Frontal cortex (tissue), 4 donors: ENCODE data around the gene ST6GALNAC4. TPM values are rescaled to one million over a fixed set of nuclear protein-coding genes. Genes with fewer than 3 reads are reported as not detected.
"Not testable (repeated sequence)": the region's sequence is repeated elsewhere in the genome, so short reads cannot be mapped to it uniquely, and the experiment has no call there.

ENCODE experiments used
- DNase-seq, 2 donors: peaks; one replicate each; pipeline ENCODE4 v3.0.0; 2012; ENCODE audit warnings: low spot score in 2 of 2
- FAIRE-seq: peaks from 2 replicates; lab custom pipeline; 2012; peaks lifted over from hg19 to GRCh38; lab: Jason Lieb, UNC
- total RNA-seq: library from RNA; depleted of rRNA; stranded (reverse); fragments of >200 nt; gene quantifications from one replicate; pipeline ENCODE4 v1.2.3, GENCODE V29; 2014
- donor health status: control.
- donor health status: control.
- donor health status: control.

ST6GALNAC4 gene
- total RNA-seq, 1 donor from 2014 or later: 6.5 TPM

GRCh38 chr9:127896395-127897192, 20.2 kb downstream of the ST6GALNAC4 start:
- DNase-seq: no peak
- no peak for FAIRE-seq

GRCh38 chr9:127895811-127896210, 21.0 kb downstream of the ST6GALNAC4 start:
- no peak for FAIRE-seq
- DNase-seq: no peak

- no peak for DNase-seq
- no peak for FAIRE-seq
Measured at GRCh38 chr9:127893392-127893791, 23.4 kb downstream of the ST6GALNAC4 start.

- DNase-seq: no peak
- no peak for FAIRE-seq
Measured at GRCh38 chr9:127892831-127893230, 24.0 kb downstream of the ST6GALNAC4 start.

GRCh38 chr9:127890053-127890452, 26.8 kb downstream of the ST6GALNAC4 start:
- DNase-seq: no peak
- no peak for FAIRE-seq

GRCh38 chr9:127887792-127888191, 29.0 kb downstream of the ST6GALNAC4 start:
- no peak for FAIRE-seq
- DNase-seq: no peak

- no peak for FAIRE-seq
- DNase-seq: no peak
Measured at GRCh38 chr9:127886401-127886972, 30.4 kb downstream of the ST6GALNAC4 start.

GRCh38 chr9:127885508-127886281, 31.1 kb downstream of the ST6GALNAC4 start:
- FAIRE-seq: no peak
- no peak for DNase-seq

- FAIRE-seq (no peak), DNase-seq (no peak)
Measured at GRCh38 chr9:127884976-127885490, 31.8 kb downstream of the ST6GALNAC4 start.

GRCh38 chr9:127884427-127884911, 32.4 kb downstream of the ST6GALNAC4 start:
- DNase-seq (no peak), FAIRE-seq (no peak)

- no peak for FAIRE-seq
Measured at GRCh38 chr9:127883959-127884358, 32.9 kb downstream of the ST6GALNAC4 start.

GRCh38 chr9:127881715-127882114, 35.1 kb downstream of the ST6GALNAC4 start:
- not testable (repeated sequence) for DNase-seq, FAIRE-seq

More at GRCh38 chr9:127883959-127884358, 32.9 kb downstream of the ST6GALNAC4 start:
- no peak for DNase-seq

- FAIRE-seq: no peak
- DNase-seq: no peak
Measured at GRCh38 chr9:127880143-127880542, 36.7 kb downstream of the ST6GALNAC4 start.

GRCh38 chr9:127878652-127879390, 38.0 kb downstream of the ST6GALNAC4 start:
- DNase-seq (no peak), FAIRE-seq (no peak)

GRCh38 chr9:127878001-127878651, 38.7 kb downstream of the ST6GALNAC4 start:
- DNase-seq (no peak), FAIRE-seq (no peak)

GRCh38 chr9:127877566-127877998, 39.3 kb downstream of the ST6GALNAC4 start, which contains the start of gene AK1:
TSS of gene AK1 (minus strand) at chr9:127877675. CDS start at chr9:127874617, 3,058 bp downstream.
- FAIRE-seq: no peak
- peak; percentile 83 to 89 for DNase-seq

- FAIRE-seq (no peak), DNase-seq (no peak)
Measured at GRCh38 chr9:127876764-127877562, 39.9 kb downstream of the ST6GALNAC4 start.
